NCI-H2171 (cell line): Measurements from ENCODE around the gene METTL3.

ENCODE experiments used
- DNase-seq: peaks from one replicate; lab custom pipeline; 2025; lab: John Stamatoyannopoulos, UW

The METTL3 gene

GRCh38 chr14:21526672-21527317 lies 15.7 kb upstream of the METTL3 start:
- DNase-seq = peak; percentile 75

- peak; percentile 100 for DNase-seq
Measured at GRCh38 chr14:21525962-21526671, 15.0 kb upstream of the METTL3 start, which contains the start of gene SALL2. Gene SALL2, minus strand, starts transcription at chr14:21526346. Its CDS starts 219 bp downstream, at chr14:21526127.

DNA sequence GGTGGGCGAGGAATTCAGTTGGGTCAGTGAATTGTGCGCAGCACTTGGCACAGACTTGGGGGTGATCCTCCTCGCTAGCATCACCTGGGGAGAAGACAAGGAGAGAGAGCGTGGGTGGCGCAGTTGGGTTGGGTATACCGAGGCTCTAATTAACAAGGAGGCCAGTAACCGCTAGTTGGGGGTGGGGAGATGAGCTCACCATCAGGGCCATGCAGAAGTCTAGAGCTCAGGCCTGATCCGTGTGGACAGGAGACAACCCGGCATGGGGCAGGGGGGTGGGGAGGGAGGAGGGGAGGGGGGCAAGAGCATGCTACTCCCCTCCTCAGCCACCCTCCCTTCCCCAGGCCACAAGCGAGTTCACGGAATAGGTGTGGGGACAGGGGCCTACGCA lies 14.4 kb upstream of the METTL3 start:
- DNase-seq = peak; percentile 62

GRCh38 chr14:21524575-21525490 lies 13.7 kb upstream of the METTL3 start:
- no peak for DNase-seq

DNA sequence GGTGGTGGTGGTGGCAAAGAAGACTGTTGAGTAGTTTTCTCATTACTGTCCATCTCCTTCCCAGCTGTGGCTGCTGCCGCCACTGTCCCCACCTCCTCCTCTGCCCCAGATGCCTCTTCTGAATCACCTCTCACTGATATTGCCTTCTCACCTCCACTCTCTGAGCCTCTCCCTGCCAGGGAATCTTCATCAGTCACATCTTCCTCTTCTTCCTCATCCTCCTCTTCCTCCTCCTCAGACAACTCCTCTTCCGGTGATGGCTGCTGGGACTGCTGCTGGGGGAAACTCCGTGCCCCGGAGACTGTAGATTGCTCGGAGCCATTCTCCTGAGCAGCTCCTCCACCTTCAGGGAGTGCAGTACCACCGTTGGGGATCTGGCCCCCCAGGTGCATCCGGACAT lies 12.1 kb upstream of the METTL3 start:
- DNase-seq = no peak

DNA sequence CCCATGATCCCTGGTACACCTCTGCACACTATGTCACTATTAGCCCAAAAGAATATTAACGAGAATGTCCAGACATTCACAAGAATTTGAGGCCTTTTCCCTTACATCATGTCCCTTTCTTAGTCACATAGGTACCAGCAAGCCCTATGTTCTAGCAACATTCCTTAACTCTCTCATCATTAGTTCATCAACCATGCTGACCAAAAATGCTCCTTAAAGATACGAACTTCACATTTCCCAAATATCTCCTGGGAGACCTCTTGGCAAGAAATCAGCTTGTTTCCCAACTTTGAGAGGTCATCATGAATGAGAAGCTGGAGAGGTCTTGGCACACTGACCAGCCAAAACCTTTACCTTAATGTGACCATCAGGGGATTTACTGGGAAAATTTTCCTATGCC lies 10.4 kb upstream of the METTL3 start:
- no peak for DNase-seq

GRCh38 chr14:21520767-21521166 lies 9.6 kb upstream of the METTL3 start:
- DNase-seq = no peak

GRCh38 chr14:21518725-21519124 lies 7.6 kb upstream of the METTL3 start:
- DNase-seq = no peak

GRCh38 chr14:21514341-21514740 lies 3.2 kb upstream of the METTL3 start:
- no peak for DNase-seq

DNA sequence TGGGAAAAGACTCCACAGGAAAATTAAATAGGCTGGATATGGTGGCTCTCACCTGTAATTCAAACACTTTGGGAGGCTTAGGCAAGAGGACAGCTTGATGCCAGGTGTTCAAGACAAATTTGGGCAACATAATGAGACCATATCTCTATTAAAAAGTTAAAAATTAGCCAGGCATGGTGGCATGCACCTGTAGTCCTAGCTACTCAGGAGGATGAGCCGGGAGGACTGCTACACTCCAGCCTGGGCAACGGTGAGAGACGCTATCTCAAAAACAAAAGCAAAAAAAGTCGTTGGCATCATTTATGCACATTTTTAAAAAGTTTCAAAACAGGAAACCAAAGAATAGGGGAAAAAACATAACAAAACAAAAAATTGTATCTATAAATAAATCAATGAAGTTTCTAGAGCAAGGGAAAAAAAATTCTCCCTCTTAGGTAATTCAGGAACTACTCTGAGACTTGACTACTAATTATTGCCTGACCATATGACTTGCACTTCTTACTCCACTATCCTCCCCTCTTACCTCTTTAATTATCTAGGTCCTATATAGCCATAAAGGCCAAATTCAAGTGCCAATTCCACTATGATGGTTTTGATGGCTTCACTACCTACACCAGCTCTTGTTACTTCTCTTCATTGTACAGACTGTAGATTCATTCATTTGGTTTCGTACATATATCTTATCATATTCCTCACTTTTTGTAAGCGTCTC lies 1.6 kb downstream of the METTL3 start:
- no peak for DNase-seq

GRCh38 chr14:21506557-21506956 lies 4.6 kb downstream of the METTL3 start:
- no peak for DNase-seq

DNA sequence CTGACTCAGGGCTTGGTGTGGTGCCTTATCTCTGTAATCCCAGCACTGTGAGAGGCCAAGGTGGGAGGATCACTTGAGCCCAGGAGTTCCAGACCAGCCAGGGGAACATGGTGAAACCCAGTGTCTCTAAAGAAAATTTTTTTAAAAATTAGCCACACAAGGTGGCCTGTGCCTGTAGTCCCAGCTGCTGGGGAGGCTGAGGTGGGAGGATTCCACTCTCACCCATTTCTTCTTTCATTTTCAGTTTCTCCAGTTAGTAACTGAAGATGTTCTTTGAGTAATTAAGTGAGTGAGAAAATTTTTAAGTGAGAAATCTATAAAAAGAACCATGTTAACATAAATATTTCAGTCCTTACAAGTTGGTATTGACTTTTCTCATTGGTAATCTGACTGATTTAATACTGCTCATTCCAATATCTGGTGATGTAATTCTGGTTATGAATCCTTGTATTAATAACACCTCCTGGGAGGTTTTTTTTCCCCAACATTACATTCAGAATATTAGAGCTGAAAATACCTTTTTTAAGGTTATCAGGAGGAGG lies 6.1 kb downstream of the METTL3 start:
- DNase-seq = no peak

DNA sequence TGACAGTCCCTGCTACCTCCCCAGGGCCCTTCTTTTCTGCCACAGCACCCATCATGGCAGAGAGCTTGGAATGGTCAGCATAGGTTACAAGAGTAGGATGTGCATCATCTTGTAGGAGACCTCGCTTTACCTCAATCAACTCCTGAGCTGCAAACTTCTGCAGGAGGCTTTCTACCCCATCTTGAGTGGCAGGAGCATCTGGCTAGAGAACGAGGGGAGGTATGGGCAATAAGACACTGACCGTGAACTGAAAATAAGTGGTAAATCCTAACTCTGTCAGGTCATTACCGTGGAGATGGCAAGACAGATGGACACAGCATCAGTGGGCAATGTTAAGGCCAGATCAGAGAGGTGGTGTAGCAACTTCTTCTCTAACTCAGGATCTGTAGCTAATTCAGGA lies 7.8 kb downstream of the METTL3 start:
- no peak for DNase-seq

GRCh38 chr14:21501568-21501967 lies 9.6 kb downstream of the METTL3 start:
- DNase-seq = no peak

DNA sequence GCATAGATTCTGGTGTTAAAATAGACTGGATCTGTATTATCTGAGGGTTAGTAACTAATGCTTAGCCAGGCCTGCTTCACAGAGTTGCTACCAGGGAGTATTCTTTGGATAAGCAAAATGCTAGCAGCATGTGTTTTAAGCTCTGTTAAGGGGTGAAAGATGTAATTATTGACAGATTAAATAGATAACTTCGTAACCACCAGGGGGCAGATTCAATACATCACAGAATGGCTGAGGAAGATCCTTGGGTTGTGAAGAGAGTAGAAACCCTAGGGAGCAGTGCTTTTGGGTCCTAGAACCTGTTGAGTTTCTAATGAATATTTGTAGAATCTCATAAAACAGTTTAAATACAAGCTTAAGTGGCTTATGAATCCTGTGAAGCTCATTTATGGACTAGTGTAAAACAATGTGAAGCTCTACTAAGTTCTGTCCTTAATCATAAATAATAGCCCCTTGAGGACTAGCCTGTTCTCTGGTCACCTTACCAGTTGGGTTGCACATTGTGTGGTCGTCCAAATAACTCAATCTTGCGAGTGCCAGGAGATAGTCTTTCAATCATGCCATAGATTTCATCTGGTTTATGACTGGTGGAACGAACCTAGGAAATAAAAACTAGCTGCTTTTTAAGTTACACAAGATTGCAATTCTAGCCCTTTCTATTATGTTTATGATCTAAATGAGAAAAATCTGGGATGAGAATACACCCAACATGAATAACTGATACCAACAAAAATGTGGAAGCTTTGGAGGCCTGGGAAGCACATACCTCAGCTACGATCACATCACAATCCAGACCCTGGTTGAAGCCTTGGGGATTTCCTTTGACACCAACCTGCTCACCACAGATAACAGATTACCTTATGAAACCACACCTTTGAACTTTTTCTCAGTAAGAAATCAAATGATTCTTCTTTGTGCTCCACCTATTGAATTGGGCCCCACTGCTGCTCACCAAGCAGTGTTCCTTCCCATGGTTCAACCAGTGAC lies 12.3 kb downstream of the METTL3 start:
- DNase-seq = peak; percentile 93

- no peak for DNase-seq
Measured at GRCh38 chr14:21496453-21496852, 14.7 kb downstream of the METTL3 start.

- DNase-seq = no peak
Measured at GRCh38 chr14:21494902-21495762, 16.0 kb downstream of the METTL3 start.

DNA sequence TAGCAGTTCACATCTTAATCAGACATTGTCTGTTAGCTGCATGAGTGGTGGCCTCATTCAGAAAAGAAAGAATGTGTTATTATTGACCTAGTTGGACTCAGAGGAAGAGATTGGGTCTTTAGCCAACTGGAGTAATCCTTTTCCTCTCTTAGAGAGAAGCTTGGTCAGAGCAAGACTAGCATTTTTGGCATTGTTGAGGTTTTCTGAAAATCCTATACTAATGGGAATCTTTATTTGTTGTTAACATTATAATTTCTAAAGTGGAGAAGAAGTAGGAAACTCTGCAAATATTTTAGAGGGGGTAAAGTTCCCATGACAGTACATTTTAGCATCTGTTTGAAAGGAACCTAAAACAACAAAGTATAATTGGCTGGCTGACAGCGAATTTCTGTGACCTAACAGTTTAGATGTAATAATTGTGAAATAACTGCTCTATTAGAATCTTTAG lies 24.5 kb downstream of the METTL3 start:
- no peak for DNase-seq

- peak; percentile 100 for DNase-seq
Measured at GRCh38 chr14:21476925-21477681, 34.0 kb downstream of the METTL3 start, which contains the start of the genes RAB2B and TOX4. Gene RAB2B, minus strand, starts transcription at chr14:21476959. Its CDS starts 87 bp downstream, at chr14:21476872. Gene TOX4, plus strand, starts transcription at chr14:21477195. Its CDS starts 84 bp downstream, at chr14:21477279.
